H1 (cell line): ENCODE data around the gene RBM20. TPM values are rescaled to one million over a fixed set of nuclear protein-coding genes. Genes with fewer than 3 reads are reported as not detected.

ENCODE experiments used
- CTCF ChIA-PET: fragments of 300-600 bp; sonication (Branson Sonifier 250); formaldehyde crosslinking; loops from one replicate; lab custom pipeline; 2021; ENCODE audit not compliant: partially characterized antibody; lab: Charles Lee
- POLR2A ChIA-PET: fragments of 300-600 bp; sonication (Branson Sonifier 250); formaldehyde crosslinking; loops from one replicate; lab custom pipeline; 2021; ENCODE audit warnings: inconsistent platforms; ENCODE audit not compliant: partially characterized antibody; lab: Charles Lee
- DNase-seq, 2 experiments: peaks; one replicate each; pipeline versions ENCODE4 v3.0.0 to v3.0.0-alpha.2; 2010 to 2022; ENCODE audit warnings: low spot score in 2 of 2, low read depth in 1 of 2, mixed read lengths in 1 of 2
- FAIRE-seq: peaks from 2 replicates; lab custom pipeline; 2011; peaks lifted over from hg19 to GRCh38; lab: Jason Lieb, UNC
- H2AFZ ChIP-seq: 2 replicates; pipeline ENCODE4 v1.8.1; 2012; ENCODE audit warnings: low read length, inconsistent platforms
- H2AK5ac ChIP-seq: 2 replicates; pipeline ENCODE4 v1.6.1; 2013; ENCODE audit warnings: low read depth, low read length
- H2BK120ac ChIP-seq: replicated peaks from 2 replicates; pipeline ENCODE3; 2013; ENCODE audit warnings: low read depth, low read length, inconsistent platforms
- H2BK12ac ChIP-seq: 2 replicates; pipeline ENCODE4 v1.6.1; 2013; ENCODE audit warnings: low read depth, low read length
- H2BK15ac ChIP-seq: 2 replicates; pipeline ENCODE4 v1.6.1; 2013; ENCODE audit warnings: low read length
- H2BK20ac ChIP-seq: 2 replicates; pipeline ENCODE4 v1.6.1; 2013; ENCODE audit warnings: low read length
- H2BK5ac ChIP-seq: 2 replicates; pipeline ENCODE4 v1.6.1; 2013; ENCODE audit warnings: low read depth, low read length
- H3K14ac ChIP-seq: 2 replicates; pipeline ENCODE4 v1.6.1; 2013; ENCODE audit warnings: inconsistent platforms; ENCODE audit not compliant: insufficient read length
- H3K18ac ChIP-seq: 2 replicates; pipeline ENCODE4 v1.6.1; 2013; ENCODE audit warnings: low read length; ENCODE audit errors: extremely low read depth
- H3K23ac ChIP-seq: 2 replicates; pipeline ENCODE4 v1.6.1; 2013; ENCODE audit warnings: inconsistent platforms; ENCODE audit not compliant: insufficient read length
- H3K23me2 ChIP-seq: 2 replicates; pipeline ENCODE4 v1.6.1; 2013; ENCODE audit warnings: low read depth, low read length
- H3K27ac ChIP-seq: 2 replicates; pipeline ENCODE4 v1.6.1; 2011; ENCODE audit warnings: low read depth, low read length, inconsistent platforms
- H3K27me3 ChIP-seq, 4 experiments: replicated peaks in 1 of 4; 1 replicate in 1 of 4; 2 replicates in 3 of 4; pipeline versions ENCODE4 v1.6.1 to v1.8.1; 2011 to 2013; ENCODE audit warnings: low read length in 3 of 4, mild to moderate bottlenecking in 3 of 4, inconsistent platforms in 2 of 4, mixed read lengths in 2 of 4, moderate library complexity in 1 of 4; ENCODE audit not compliant: control insufficient read depth in 3 of 4, insufficient read depth in 3 of 4; ENCODE audit errors: extremely low read depth in 1 of 4
- H3K36me3 ChIP-seq, 4 experiments: 2 replicates each; pipeline versions ENCODE4 v1.6.1 to v1.8.1; 2011 to 2013; ENCODE audit warnings: mild to moderate bottlenecking in 4 of 4, low read length in 3 of 4, moderate library complexity in 2 of 4, control low read depth in 1 of 4, inconsistent platforms in 1 of 4; ENCODE audit not compliant: insufficient read depth in 4 of 4, control insufficient read depth in 2 of 4
- H3K4ac ChIP-seq: replicated peaks from 2 replicates; pipeline ENCODE3; 2013; ENCODE audit warnings: low read length, low read depth, mixed read lengths, inconsistent platforms; ENCODE audit not compliant: insufficient read length
- H3K4me1 ChIP-seq, 4 experiments: replicated peaks in 1 of 4; 1 replicate in 1 of 4; 2 replicates in 3 of 4; pipeline versions ENCODE4 v1.6.1 to v1.8.1; 2011 to 2013; ENCODE audit warnings: low read length in 3 of 4, inconsistent platforms in 2 of 4, mixed read lengths in 1 of 4; ENCODE audit not compliant: insufficient read depth in 4 of 4, control insufficient read depth in 3 of 4
- H3K4me2 ChIP-seq, 2 experiments: 2 replicates each; pipeline versions ENCODE4 v1.6.1 to v1.8.1; 2011 to 2013; ENCODE audit warnings: low read depth in 2 of 2, low read length in 2 of 2, control low read depth in 1 of 2, inconsistent platforms in 1 of 2, mild to moderate bottlenecking in 1 of 2; ENCODE audit not compliant: insufficient read depth in 1 of 2
- H3K4me3 ChIP-seq, 4 experiments: fragments of 200-600, 300-600 bp in 1 of 4; sonication (generic), shearing (Covaris generic), sonication (Bioruptor Twin) in 1 of 4; 2 replicates each; pipeline versions ENCODE4 v1.5.1 to v1.8.1; 2011 to 2016; ENCODE audit warnings: low read length in 4 of 4, low read depth in 3 of 4, control low read depth in 2 of 4, inconsistent platforms in 2 of 4, mild to moderate bottlenecking in 2 of 4, mixed read lengths in 1 of 4, moderate library complexity in 1 of 4; ENCODE audit not compliant: insufficient read depth in 2 of 4; ENCODE audit errors: extremely low read depth in 1 of 4
- H3K56ac ChIP-seq: replicated peaks from 2 replicates; pipeline ENCODE3; 2013; ENCODE audit warnings: low read depth, mild to moderate bottlenecking, mixed read lengths, low read length, inconsistent platforms; ENCODE audit not compliant: insufficient read length
- H3K79me1 ChIP-seq: 2 replicates; pipeline ENCODE4 v1.6.1; 2013; ENCODE audit warnings: low read depth, low read length, control low read depth
- H3K79me2 ChIP-seq, 2 experiments: 2 replicates each; pipeline versions ENCODE4 v1.6.1 to v1.8.1; 2012 to 2013; ENCODE audit warnings: low read length in 2 of 2, mild to moderate bottlenecking in 2 of 2, inconsistent platforms in 1 of 2; ENCODE audit not compliant: insufficient read depth in 2 of 2, control insufficient read depth in 1 of 2
- H3K9ac ChIP-seq, 4 experiments: replicated peaks in 1 of 4; 1 replicate in 1 of 4; 2 replicates in 3 of 4; pipeline versions ENCODE4 v1.6.1 to v1.8.1; 2011 to 2013; ENCODE audit warnings: low read depth in 3 of 4, low read length in 3 of 4, control low read depth in 2 of 4, mild to moderate bottlenecking in 2 of 4, moderate library complexity in 2 of 4, inconsistent platforms in 1 of 4; ENCODE audit errors: extremely low read depth in 1 of 4
- H3K9me3 ChIP-seq, 2 experiments: 2 replicates each; pipeline versions ENCODE4 v1.6.1 to v1.8.1; 2012 to 2013; ENCODE audit warnings: mild to moderate bottlenecking in 2 of 2, moderate library complexity in 2 of 2, control low read depth in 1 of 2, inconsistent platforms in 1 of 2, low read depth in 1 of 2, low read length in 1 of 2, mixed read lengths in 1 of 2; ENCODE audit not compliant: insufficient read depth in 2 of 2
- H4K20me1 ChIP-seq, 2 experiments: replicated peaks in 1 of 2; 2 replicates each; pipeline versions ENCODE3 to v1.8.1; 2011 to 2013; ENCODE audit warnings: inconsistent platforms in 2 of 2, low read length in 2 of 2, mild to moderate bottlenecking in 1 of 2; ENCODE audit not compliant: insufficient read depth in 2 of 2, control insufficient read depth in 1 of 2
- H4K5ac ChIP-seq: 2 replicates; pipeline ENCODE4 v1.6.1; 2013; ENCODE audit warnings: low read length, low read depth, mixed read lengths, inconsistent platforms; ENCODE audit not compliant: insufficient read length
- H4K8ac ChIP-seq: 2 replicates; pipeline ENCODE4 v1.8.0; 2013; ENCODE audit warnings: mild to moderate bottlenecking, moderate library complexity, low read length, inconsistent platforms; ENCODE audit not compliant: insufficient read depth; ENCODE audit errors: extremely low read depth
- H4K91ac ChIP-seq: replicated peaks from 2 replicates; pipeline ENCODE3; 2013; ENCODE audit warnings: low read length, mixed read lengths, inconsistent platforms; ENCODE audit not compliant: insufficient read length
- ATF2 ChIP-seq: IDR thresholded peaks from 2 replicates; pipeline ENCODE4 v1.6.1; 2012; ENCODE audit warnings: low read length, inconsistent platforms
- KDM1A ChIP-seq: fragments of 200-600, 300-600 bp; sonication (generic); IDR thresholded peaks from 2 replicates; pipeline ENCODE4 v1.7.1; 2016; ENCODE audit warnings: mild to moderate bottlenecking, low read length, borderline replicate concordance
- WGBS, 2 experiments: shearing (Covaris generic) in 1 of 2; methylation state at CpG; one replicate each; pipeline versions ENCODE4 v1.1.6 to v1.1.7; 2013 to 2015; ENCODE audit warnings: low lambda C conversion rate in 2 of 2, mixed read lengths in 2 of 2, inconsistent platforms in 1 of 2, low coverage in 1 of 2, missing lambda C conversion rate in 1 of 2; ENCODE audit not compliant: insufficient replicate concordance in 2 of 2, insufficient coverage in 1 of 2, insufficient read length in 1 of 2; ENCODE audit errors: extremely low coverage in 1 of 2, missing lambda C conversion rate in 1 of 2; 5-methylcytosine and 5-hydroxymethylcytosine counted together
- polyA plus RNA-seq, 7 experiments: library from polyadenylated mRNA; depleted of rRNA in 3 of 7; stranded (reverse) in 5 of 7; unstranded in 2 of 7; fragments of >200 nt in 5 of 7; fragments of 200-250 nt in 2 of 7; gene quantifications; 1 replicate in 5 of 7; 2 replicates in 1 of 7; 4 replicates in 1 of 7; pipeline versions ENCODE4 v1.2.1 to v1.2.3, GENCODE V29; 2011 to 2013; ENCODE audit warnings: missing spikeins in 2 of 7, mixed read lengths in 2 of 7
- total RNA-seq: library from RNA; stranded (reverse); fragmentation: NEBNext Ultra II Directional; extraction: Animal tissue kit (Norgen Biotek cat#: 25700); gene quantifications from 2 replicates; pipeline ENCODE4 v1.2.1, GENCODE V29; 2021

The RBM20 gene
- total and polyA plus RNA-seq, 2 of the 8 experiments (the other 6 are each of a cell fraction or from before 2014, with no cell fraction given), result 0.05 to 0.63 TPM

GRCh38 chr10:110687400-110687799 lies 43.3 kb downstream of the RBM20 start:
- no peaks in the 10 kb centered on the region for H3K27me3 ChIP-seq
- H2AFZ ChIP-seq, result no peak overlapping the region
- no peak overlapping the region for H2BK12ac ChIP-seq
- H3K27ac ChIP-seq, result no peak overlapping the region
- FAIRE-seq, result no peak
- no peaks in the 10 kb centered on the region for H3K79me2 ChIP-seq
- peaks cover 2 to 8% (median 6%) of the 10 kb centered on the region in 4 experiments; a peak in 5 of 7 replicates for H3K4me1 ChIP-seq
- no peaks in the 10 kb centered on the region for H3K36me3 ChIP-seq
- no peak overlapping the region for H2BK120ac ChIP-seq
- WGBS, 2 experiments, result 87% methylated on average over 6 of the region's 6 CpGs; no CpG with 5 or more reads in 1 of the 2 experiments
- no peak overlapping the region for H2BK5ac ChIP-seq
- no peak overlapping the region for H4K91ac ChIP-seq
- no peak overlapping the region; the same call in 1 of the 2 replicates for H4K8ac ChIP-seq
- CTCF ChIA-PET, result interaction anchor here (0.6 to 10.3 kb wide), 7 partner anchors 14 to 1399 kb away, joined by 3 to 75 read pairs (median 4); no protein-coding TSS in a partner anchor
- H3K79me1 ChIP-seq, result no peaks in the 10 kb centered on the region
- H2BK20ac ChIP-seq, result no peak overlapping the region
- H3K9me3 ChIP-seq, result 0 out of 4 replicates have a peak, but pooled peaks cover 0 to 6% of the 10 kb centered on the region in 2 experiments
- H3K23me2 ChIP-seq, result no peaks in the 10 kb centered on the region; the same call in 1 of the 2 replicates
- TF ChIP-seq ATF2, result no peak
- TF ChIP-seq KDM1A, result peak; percentile 32; the same call in 1 of the 2 replicates
- DNase-seq, result no peak
- H4K5ac ChIP-seq, result no peak overlapping the region
- no peak overlapping the region for H2AK5ac ChIP-seq
- no peak overlapping the region for H3K9ac ChIP-seq
- H4K20me1 ChIP-seq, result no peaks in the 10 kb centered on the region
- no peak overlapping the region for H3K56ac ChIP-seq
- no peak overlapping the region for H3K14ac ChIP-seq
- H3K18ac ChIP-seq, result no peak overlapping the region
- no peak overlapping the region for H3K4me3 ChIP-seq
- POLR2A ChIA-PET, result no interaction called here
- no peak overlapping the region for H3K23ac ChIP-seq
- no peak overlapping the region for H3K4ac ChIP-seq
- H2BK15ac ChIP-seq, result no peak overlapping the region
- no peak overlapping the region for H3K4me2 ChIP-seq
